Loucy (cell line): ENCODE data around the gene FN3KRP.

Experiments
- H2AFZ ChIP-seq: fragments of 200-600 bp; sonication (generic); 2 replicates; pipeline ENCODE4 v1.6.0; 2016; ENCODE audit warnings: antibody characterized with exemption, mild to moderate bottlenecking, low read length, moderate library complexity
- H3F3A ChIP-seq: fragments of 200-600 bp; 2 replicates; pipeline ENCODE4 v1.6.0; 2016; ENCODE audit warnings: antibody characterized with exemption, low read depth, mild to moderate bottlenecking
- H3K27me3 ChIP-seq: fragments of 200-600 bp; sonication (generic); 2 replicates; pipeline ENCODE4 v1.6.1; 2014; ENCODE audit warnings: low read length, mild to moderate bottlenecking; ENCODE audit not compliant: insufficient read depth, poor library complexity, severe bottlenecking
- H3K36me3 ChIP-seq: fragments of 200-600 bp; sonication (generic); 2 replicates; pipeline ENCODE4 v1.6.1; 2016; ENCODE audit warnings: low read length; ENCODE audit not compliant: insufficient read depth
- H3K4me1 ChIP-seq: fragments of 200-600 bp; sonication (generic); 2 replicates; pipeline ENCODE4 v1.5.1; 2014; ENCODE audit warnings: low read length, mild to moderate bottlenecking; ENCODE audit not compliant: insufficient read depth, poor library complexity, severe bottlenecking
- H3K4me2 ChIP-seq: fragments of 200-600 bp; sonication (generic); 2 replicates; pipeline ENCODE4 v1.6.0; 2014; ENCODE audit warnings: antibody characterized with exemption, low read length, low read depth, mild to moderate bottlenecking; ENCODE audit not compliant: poor library complexity, severe bottlenecking
- H3K4me3 ChIP-seq: fragments of 200-600 bp; sonication (generic); 2 replicates; pipeline ENCODE4 v1.5.1; 2014; ENCODE audit warnings: low read length, mild to moderate bottlenecking, mixed read lengths; ENCODE audit not compliant: poor library complexity, severe bottlenecking
- H3K79me2 ChIP-seq: fragments of 200-600 bp; sonication (generic); 2 replicates; pipeline ENCODE4 v1.6.1; 2014; ENCODE audit warnings: low read length; ENCODE audit not compliant: insufficient read depth
- H3K9ac ChIP-seq: fragments of 200-600 bp; sonication (generic); 2 replicates; pipeline ENCODE4 v1.6.0; 2014; ENCODE audit warnings: mild to moderate bottlenecking, low read depth, low read length, moderate library complexity; ENCODE audit not compliant: poor library complexity, severe bottlenecking
- H3K9me2 ChIP-seq: fragments of 200-600 bp; sonication (generic); replicated peaks from 2 replicates; pipeline ENCODE4 v1.6.1; 2016; ENCODE audit warnings: low read depth, low read length, mixed read lengths
- H3K9me3 ChIP-seq: fragments of 200-600 bp; sonication (generic); 2 replicates; pipeline ENCODE4 v1.6.1; 2014; ENCODE audit warnings: mild to moderate bottlenecking, antibody characterized with exemption, low read length, low read depth; ENCODE audit not compliant: insufficient read depth
- H4K20me1 ChIP-seq: fragments of 200-600 bp; sonication (generic); 2 replicates; pipeline ENCODE4 v1.6.0; 2014; ENCODE audit warnings: antibody characterized with exemption, low read length, mild to moderate bottlenecking; ENCODE audit not compliant: insufficient read depth, poor library complexity, severe bottlenecking
- CTCF ChIP-seq: fragments of 200-600 bp; sonication (generic); conservative IDR thresholded peaks from 2 replicates; pipeline ENCODE4 v1.5.1; 2014; ENCODE audit warnings: mild to moderate bottlenecking, antibody characterized with exemption, low read length
- EZH2phosphoT487 ChIP-seq: fragments of 200-600 bp; IDR thresholded peaks from 2 replicates; pipeline ENCODE4 v1.6.1; 2018; ENCODE audit warnings: antibody characterized with exemption, mild to moderate bottlenecking, moderate library complexity, borderline replicate concordance

FN3KRP gene

GRCh38 chr17:82692268-82692667 lies 24.2 kb upstream of the FN3KRP start:
- no peak overlapping the region for H3K9ac ChIP-seq
- H4K20me1 ChIP-seq: no peaks in the 10 kb centered on the region
- no peak overlapping the region for H3K4me3 ChIP-seq
- H3K9me2 ChIP-seq: no peaks in the 10 kb centered on the region
- no peaks in the 10 kb centered on the region for H3K79me2 ChIP-seq
- no peaks in the 10 kb centered on the region; the same call in 1 of the 2 replicates for H3K9me3 ChIP-seq
- no peak for TF ChIP-seq EZH2phosphoT487
- TF ChIP-seq CTCF: no peak
- no peaks in the 10 kb centered on the region for H3F3A ChIP-seq
- H3K36me3 ChIP-seq: no peaks in the 10 kb centered on the region
- no peak overlapping the region for H3K4me2 ChIP-seq
- H3K27me3 ChIP-seq: no peaks in the 10 kb centered on the region
- H2AFZ ChIP-seq: no peak overlapping the region
- no peaks in the 10 kb centered on the region for H3K4me1 ChIP-seq

GRCh38 chr17:82693168-82693867 lies 23.2 kb upstream of the FN3KRP start:
- H3F3A ChIP-seq: no peaks in the 10 kb centered on the region
- H3K9ac ChIP-seq: no peak overlapping the region
- no peak overlapping the region for H2AFZ ChIP-seq
- no peaks in the 10 kb centered on the region for H3K27me3 ChIP-seq
- H3K4me3 ChIP-seq: no peak overlapping the region
- H3K9me2 ChIP-seq: no peaks in the 10 kb centered on the region
- H4K20me1 ChIP-seq: no peaks in the 10 kb centered on the region
- H3K4me2 ChIP-seq: no peak overlapping the region
- no peaks in the 10 kb centered on the region for H3K79me2 ChIP-seq
- H3K36me3 ChIP-seq: no peaks in the 10 kb centered on the region
- TF ChIP-seq CTCF (no peak), EZH2phosphoT487 (no peak)
- no peaks in the 10 kb centered on the region for H3K4me1 ChIP-seq
- no peaks in the 10 kb centered on the region; the same call in 1 of the 2 replicates for H3K9me3 ChIP-seq

- no peak for TF ChIP-seq CTCF
- TF ChIP-seq EZH2phosphoT487: no peak
- Histone ChIP-seq H3K27me3 (no peaks in the 10 kb centered on the region), H3K4me2 (no peak overlapping the region), H3K9me3 (no peaks in the 10 kb centered on the region; the same call in 1 of the 2 replicates), H3K9me2 (no peaks in the 10 kb centered on the region), H3K4me1 (no peaks in the 10 kb centered on the region), H3K36me3 (no peaks in the 10 kb centered on the region), H4K20me1 (no peaks in the 10 kb centered on the region), H3K79me2 (no peaks in the 10 kb centered on the region), H3K4me3 (no peak overlapping the region), H2AFZ (no peak overlapping the region), H3F3A (no peaks in the 10 kb centered on the region), H3K9ac (no peak overlapping the region)
These were observed 21.9 kb upstream of the FN3KRP start for GRCh38 chr17:82694647-82695046.
